Midbrain (tissue), 1 donor: ENCODE measurements around the gene FERMT2.
"Not testable (repeated sequence)": the region's sequence is repeated elsewhere in the genome, so short reads cannot be mapped to it uniquely, and the experiment has no call there.

Experiments
- DNase-seq: peaks from one replicate; lab custom pipeline; 2025; lab: John Stamatoyannopoulos, UW

Gene FERMT2

DNA sequence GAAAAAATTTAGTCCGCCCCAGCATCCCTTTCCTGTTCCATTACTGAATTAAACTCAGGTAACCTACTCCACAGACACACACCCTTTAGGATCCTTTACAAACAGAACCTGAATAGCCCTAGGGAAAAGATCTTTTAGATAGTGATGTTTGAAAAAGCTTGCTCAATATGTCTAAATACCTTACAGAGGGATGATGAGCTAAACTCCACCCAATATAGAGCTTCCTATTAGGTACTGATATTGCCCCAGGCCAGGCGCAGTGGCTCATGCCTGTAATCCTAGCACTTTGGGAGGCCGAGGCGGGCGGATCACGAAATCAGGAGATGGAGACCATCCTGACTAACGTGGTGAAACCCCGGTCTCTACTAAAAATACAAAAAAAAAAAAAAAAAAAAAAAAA lies 50.1 kb downstream of the FERMT2 start:
- DNase-seq = no peak

DNA sequence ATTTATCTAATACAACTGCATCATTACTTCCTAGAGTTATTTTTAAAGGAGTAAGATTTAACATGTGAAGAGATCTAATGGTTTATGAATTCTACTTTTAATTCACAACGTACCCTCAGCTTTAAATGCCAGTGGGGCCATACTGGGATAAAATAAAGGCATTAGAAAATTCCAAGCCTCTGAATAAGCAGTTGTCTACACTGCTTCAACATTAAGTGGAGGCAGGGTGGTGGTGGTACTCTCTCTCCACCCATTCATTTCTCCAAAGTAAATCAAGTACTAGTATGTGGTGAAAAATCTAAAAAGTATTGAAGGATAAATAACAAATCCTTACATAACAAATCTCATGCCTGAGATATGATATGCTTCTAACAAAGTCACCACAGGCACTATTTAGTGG lies 52.4 kb downstream of the FERMT2 start:
- DNase-seq = no peak

DNA sequence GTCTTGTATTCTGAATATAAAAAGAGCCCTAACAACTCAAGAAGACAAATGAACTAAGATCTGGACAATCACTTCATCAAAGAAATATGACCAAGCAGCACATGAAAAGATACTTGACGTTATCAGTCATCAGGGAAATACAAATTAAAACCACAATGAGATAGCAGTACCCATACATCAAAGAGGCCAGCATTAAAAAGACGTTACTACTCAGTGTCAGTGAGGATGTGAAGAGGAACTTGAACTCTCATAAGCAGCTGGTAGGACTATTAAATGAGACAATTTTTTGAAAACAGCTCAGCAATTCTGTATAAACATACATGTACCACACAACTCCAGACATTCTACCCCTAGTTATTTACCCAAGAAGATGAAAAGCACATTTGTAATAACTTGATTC lies 55.9 kb downstream of the FERMT2 start:
- DNase-seq = no peak

DNA sequence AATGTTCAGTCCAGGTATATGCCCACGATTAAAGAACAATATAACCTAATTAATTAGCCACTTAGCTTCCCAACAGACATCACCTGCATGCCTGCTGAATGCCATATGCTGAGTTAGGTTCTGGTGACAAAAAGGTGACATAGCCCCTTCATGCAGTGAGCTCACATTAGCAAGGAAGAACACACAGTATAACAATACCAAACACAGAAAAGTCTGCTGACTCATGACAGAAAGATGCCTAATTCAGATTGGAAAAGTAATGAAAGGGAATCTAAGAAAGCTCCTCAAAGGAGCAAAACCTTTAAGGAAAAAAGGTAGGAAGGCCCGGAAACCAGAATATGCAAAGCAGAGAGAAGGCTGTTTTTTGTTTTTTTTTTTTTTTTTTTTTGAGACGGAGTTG lies 59.0 kb downstream of the FERMT2 start:
- DNase-seq = no peak

DNA sequence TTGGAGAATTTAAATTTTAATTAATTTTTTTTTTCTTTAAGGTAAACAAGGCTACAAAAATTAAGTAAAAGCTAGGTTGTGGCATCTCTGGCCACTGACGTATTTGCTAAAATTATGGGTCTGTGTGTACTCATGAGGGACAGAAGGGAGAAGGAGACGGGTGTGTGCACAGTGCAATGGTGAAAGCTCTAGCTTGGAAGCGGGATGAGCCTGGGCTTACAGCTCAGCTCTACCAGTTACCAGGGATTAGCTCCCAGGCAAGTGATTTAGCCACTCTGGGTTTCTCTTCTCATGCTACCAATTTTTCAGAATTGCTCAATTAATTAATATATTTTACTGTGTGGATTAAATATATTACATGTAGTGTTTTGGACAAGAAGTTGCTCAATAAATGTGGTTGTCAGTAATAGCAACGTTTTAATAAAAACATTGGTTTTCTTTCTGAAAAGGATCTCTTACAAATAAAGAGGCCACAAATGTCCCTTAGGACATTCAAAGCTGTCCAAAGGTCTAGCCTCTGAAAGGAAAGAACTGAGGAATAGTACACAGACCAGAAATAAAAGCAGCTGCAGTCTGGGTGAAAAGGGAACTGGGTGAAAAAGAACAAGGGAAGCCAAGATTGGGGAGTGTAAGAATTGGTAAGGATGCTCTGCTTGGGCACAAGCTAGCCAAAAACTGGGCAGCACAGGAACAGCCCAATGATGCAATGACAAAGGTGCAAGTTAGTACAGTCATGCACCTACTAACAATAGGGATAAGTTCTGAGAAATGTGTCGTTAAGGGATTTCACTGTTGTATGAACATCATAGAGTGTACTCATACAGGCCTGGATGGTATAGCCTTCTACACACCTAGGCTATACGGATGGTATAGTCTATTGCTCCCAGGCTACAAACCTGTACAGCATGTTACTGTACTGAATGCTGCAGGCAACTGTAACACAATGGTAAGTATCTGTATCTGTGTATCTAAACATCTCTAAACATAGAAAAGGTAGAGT lies 61.7 kb downstream of the FERMT2 start:
- no peak for DNase-seq

DNA sequence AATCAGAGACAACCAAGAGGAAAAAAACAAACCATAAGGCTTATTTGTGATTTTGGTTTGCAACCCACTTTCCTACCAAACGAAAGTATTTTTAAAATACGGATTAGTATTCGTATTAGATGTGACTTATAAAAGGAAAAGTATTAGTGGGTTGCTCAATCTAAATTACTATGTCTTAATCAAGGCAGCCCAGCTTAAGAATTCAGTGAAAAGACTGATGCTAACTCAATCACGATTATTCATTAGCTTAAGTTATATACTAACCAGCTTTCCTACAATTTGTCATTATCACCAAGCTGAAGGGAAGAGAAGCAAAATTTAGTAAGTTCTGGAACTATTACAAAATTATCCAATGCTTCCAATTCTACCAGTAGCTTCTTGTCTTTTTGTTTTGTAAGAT lies 62.7 kb downstream of the FERMT2 start:
- DNase-seq = no peak

DNA sequence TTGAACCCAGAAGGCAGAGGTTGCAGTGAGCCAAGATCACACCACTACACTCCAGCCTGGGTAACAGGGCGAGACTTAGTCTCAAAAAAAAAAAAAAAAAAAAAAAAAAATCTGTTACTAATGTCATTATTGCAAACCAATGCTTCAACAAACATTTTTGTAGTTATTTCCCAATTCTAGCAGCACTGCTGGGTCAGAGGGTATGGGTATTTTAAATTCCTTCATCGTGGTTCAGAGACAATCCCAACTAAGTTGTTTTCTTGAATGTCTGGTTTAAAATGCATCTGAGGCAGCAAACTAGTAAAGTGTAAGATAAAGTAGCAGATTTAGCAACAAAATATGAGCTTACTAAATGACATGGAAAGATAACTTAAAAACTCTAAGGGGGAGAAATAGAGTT lies 65.6 kb downstream of the FERMT2 start:
- DNase-seq = no peak

DNA sequence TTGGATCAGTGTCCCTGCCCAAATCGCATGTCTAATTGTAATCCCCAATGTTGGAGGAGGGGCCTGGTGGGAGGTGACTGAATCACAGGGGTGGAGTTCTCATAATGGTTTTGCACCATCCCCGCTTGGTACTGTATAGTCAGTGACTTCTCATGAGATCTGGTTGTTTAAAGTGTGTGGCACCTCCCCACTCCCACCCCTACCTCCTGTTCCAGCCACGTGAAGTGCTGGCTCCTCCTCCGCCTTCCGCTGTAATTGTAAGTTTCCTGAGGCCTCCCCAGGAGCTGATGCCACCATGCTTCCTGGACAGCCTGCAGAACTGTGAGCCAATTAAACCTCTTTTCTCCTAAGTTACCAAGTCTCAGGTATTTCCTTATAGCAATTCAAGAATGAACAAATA lies 67.2 kb downstream of the FERMT2 start:
- no peak for DNase-seq

DNA sequence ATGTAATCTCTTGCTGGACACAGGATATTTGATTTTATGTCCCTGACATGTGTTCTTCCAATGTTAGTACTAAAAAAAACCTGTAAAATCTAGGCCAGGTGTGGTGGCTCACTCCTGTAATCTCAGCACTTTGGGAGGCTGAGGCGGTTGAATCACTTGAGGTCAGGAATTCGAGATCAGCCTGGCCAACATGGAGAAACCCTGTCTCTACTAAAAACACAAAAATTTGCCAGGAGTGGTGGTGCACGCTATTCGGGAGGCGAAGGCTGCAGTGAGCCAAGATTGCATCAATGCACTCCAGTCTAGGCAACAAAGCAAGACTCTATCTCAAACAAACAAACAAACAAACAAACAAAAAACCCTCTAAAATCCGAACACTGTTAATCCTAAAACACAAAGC lies 68.0 kb downstream of the FERMT2 start:
- DNase-seq = no peak

DNA sequence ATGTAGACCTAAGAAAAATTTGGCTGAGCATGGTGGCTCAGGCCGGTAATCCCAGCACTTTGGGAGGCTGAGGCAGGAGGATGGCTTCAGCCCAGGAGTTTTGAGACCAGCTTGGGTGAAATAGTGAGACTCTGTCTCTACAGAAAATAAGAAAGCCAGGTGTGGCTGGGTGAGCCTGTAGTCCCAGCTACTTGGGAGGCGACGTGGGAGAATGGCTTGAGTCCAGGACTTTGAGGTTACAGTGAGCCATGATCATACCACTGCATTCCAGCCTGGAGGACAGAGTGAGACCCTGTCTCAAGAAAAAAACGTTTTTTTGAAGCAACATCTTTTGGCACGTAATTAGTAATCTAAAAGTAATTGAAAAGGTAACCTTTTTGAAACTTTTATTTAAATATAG lies 70.9 kb downstream of the FERMT2 start:
- DNase-seq = no peak

DNA sequence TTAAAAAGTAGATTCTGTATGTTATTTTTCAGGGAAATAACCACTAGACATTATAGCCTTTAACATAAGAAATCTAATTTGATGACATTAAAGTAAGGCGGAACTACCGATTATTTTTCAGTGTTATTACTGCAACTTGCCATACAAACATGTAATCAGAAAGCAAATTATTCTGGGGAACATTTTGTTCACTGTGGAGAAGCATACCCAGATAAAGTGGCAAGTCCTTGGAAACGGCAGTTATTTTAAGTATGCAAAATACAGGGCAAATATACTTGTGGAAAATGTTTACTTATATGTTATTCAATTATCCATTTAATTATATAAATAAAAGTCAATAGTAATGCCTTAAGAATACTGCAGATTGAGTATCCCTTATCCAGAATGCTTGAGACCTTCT lies 71.9 kb downstream of the FERMT2 start:
- no peak for DNase-seq

DNA sequence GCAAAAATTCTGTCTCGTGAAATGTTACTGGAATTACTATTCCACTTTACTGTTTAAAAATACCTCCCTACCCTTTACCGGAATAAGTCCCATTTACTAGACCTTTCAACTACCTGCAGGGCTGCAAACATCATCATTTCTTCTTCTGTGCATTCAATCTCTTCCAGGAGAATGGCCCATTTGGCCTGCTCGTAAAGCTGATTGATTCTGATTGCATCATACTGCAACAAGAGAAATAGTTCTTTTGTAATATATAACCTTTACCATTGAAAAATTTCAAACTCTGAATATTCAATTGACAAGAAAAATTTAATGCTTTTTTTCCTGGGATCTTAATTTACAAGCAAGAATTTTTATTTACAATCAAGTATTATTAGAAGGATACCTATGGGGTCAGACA lies 72.4 kb downstream of the FERMT2 start:
- no peak for DNase-seq

DNA sequence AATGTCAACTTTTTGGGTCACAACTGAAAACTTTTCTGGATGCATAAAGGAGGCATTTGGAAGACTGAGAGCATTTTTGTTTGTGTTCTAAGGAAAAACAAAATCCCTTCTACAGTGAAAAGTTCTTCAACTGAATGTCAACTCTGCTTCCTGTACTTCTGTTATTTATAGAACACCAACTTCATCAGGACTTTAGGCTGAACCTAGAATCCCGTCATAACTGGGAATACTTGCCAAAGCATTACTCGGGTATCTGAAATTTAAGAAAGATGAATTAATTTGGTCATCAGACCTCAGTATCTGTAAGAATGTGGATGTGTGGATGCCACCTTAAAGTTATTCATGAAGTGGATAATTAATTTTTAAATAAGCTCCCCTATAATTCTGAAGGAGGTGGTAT lies 73.2 kb downstream of the FERMT2 start:
- no peak for DNase-seq

DNA sequence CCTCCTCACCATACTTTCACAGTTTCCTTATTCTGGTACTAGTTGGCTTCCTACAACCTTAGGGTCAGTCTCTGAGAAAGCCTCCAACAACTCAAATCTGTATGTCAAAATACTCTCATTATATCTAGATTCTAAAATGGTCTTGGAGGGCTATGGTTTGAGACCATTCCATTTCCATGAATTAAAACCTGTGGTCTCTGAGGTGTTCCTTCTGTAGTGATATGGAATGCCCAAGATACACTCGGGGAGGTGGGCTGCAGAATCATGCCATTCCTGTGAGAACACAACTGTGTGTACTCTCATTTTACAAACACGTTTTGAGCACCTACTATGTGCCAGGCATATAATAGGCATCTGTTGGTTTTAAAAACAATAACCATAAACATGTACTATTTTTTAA lies 74.0 kb downstream of the FERMT2 start:
- no peak for DNase-seq

DNA sequence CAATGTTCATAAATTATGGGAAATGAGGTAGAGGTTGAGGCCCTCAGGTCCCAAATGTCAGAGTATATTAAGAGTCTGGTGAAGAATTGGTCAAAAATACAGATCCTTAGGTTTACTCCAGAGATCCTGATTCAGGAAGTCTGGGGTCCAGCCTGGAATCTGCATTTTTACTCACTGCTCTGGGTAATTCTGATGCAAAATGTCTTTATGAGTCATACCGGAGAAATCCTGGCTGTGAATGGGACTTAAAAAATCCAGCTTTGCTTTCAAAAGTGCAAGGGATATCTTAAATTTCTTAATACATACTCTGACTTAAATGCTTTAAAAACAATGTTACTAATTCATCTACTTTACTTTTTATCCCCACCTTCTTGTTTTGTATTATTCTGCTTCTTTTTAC lies 74.5 kb downstream of the FERMT2 start:
- DNase-seq = no peak

DNA sequence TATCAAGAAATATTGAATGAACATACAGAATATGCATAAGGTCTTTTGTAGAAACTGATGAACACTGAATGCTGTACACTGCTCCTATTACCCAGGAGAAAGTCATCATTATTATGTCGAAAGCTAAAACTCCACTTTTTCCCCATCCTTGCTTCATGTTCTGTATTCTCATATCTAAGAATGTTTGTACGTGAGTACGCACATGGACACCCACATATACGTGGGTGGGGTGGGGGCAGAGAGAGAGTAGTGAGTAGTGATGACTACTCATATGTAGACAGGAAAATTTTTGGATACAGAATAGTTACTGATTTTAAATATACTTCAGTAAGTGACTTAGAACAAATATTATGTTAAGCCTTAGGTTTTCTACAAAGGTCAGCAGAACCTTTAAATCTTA lies 75.1 kb downstream of the FERMT2 start:
- no peak for DNase-seq

DNA sequence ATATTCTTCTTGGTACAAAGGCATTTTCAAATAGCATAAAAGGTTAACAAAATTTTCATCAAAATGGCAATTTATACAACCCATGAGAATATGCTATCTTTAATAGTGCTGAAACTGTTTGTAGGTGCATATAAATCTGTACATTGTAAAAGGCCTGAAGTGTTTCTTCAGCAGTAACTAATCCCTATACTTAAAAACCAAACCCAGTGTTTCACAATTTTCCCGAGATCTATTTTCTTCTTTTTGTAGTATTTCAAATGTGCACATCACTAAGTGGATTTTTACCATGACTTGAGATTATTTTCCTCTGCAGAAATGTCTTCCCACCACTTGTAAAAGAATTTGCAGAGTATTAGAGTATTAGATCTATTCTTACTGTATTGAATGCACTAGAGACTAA lies 76.5 kb downstream of the FERMT2 start:
- no peak for DNase-seq

DNA sequence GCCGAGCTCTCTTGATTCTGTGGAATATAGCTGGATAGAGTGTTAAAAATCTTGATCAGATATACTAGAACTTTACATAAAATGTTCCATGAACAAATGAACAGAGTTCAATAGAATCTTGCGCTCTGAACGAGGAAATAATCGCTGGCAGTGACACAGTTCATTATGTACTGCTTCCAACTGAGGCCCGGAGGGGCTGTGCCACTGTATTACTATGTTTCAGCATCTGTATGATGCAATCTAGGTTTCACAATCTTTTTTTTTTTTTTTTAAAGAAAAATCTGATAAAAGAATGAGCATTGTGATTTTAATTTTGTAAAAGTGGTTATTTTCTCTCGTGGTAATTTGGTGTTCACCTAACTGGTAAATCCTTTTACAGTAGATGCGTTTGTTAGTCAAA lies 77.2 kb downstream of the FERMT2 start:
- DNase-seq = no peak

DNA sequence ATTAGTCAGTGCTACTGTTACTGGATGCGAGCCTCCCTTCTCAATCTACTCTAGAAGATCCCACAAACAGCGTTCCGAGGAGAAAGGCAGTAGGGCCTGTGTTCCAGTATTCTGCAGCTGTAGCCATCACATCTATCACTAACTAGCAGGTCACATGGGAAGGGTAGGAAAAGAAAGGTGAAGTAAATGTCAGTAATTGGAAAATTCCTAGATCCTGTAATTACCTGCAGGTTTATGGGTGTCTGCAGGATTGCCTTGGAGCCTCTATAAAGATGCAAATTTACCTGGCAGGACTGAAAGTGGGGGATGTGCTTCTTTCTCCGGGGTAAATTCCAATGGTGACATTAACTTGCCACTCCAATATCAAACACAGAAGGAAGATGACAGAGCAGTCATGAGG lies 77.8 kb downstream of the FERMT2 start:
- no peak for DNase-seq

DNA sequence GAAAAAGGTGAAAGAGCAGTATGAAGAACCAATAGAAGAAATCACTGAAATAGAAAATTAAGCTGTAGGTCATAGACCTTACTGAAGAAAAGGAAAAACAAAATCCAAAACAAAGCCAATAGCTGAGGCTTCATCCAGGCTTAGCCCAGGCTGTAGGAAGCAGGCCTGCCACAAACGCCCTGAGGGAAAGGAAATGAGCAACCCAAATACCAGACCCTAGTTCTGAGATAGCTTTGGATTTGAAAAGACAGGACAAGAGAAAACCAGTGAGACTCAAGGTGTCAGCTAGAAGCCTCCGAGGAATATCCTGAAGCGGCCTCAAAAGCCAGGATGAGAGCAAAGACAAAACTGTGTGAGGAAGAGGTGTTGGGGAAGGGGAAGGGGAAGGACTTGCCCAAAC lies 79.2 kb downstream of the FERMT2 start:
- DNase-seq = no peak

DNA sequence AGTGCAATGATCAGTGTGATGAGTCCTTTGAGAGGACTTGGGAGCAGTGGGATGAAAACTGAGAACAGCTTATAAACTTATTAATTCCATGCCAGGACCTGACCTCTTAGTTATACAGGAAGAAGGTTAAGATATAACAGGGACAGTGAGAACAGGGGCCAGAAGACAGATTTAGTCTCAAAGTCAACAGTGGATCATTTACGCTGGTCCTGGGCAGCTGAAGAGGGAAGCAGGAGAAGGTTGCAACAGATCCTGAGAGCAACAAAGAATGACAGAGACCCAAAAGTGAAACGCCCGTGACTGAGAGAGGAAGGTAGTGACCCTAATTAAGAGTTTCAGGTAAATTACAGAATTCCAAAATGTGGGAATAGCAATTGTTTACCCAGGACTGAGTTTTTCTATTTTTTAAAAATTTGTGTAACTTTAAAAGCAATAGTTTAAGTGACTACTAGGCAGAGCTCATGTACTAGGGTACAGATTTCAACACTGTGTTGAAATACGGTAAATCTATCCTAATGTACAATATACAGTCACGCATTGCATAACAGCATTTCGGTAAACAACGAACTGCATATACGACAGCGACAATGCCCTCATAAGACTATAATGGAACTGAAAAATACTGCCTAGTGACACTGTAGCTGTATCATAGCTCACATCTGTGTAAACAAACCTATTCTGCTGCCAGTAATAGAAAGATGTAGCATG lies 81.8 kb downstream of the FERMT2 start:
- no peak for DNase-seq

DNA sequence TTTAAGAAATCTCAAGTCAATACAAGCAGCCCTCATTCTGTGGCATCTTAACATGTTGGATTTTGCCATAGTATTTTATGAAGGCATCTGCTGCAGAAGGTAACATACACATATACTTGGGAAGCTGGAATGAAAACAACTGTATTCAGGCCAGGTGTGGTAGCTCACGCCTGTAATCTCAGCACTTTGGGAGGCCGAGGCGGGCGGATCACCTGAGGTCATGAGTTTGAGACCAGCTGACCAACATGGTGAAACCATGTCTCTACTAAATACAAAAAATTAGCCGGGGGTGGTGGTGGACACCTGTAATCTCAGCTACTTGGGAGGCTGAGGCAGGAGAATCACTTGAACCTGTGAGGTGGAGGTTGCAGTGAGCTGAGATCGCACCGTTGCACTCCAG lies 86.0 kb downstream of the FERMT2 start:
- not testable (repeated sequence) for DNase-seq

DNA sequence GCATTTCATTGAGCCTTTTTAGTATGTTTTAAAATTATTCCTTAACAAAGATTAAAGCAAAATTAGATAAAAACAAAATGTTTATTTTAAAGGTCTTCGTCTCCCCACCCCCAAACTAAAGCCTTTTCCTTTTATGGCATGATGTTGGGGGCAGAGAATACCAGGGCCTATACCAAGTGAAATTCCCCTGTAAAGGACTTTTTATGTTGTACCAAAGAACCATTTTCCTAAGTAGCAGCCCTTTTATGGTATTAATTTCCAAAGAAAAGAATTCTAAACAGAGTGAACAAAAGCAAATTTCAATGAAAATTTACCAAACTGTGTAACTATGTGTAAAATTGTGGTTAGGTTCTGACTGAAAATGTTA lies 87.5 kb downstream of the FERMT2 start:
- no peak for DNase-seq
